Mesodermal cell (in vitro differentiated cells): ENCODE data around the gene ZFAND5. TPM values are rescaled to one million over a fixed set of nuclear protein-coding genes. Genes with fewer than 3 reads are reported as not detected.

Experiments
- H3K27ac ChIP-seq: 2 replicates; pipeline ENCODE4 v1.7.0; 2013; ENCODE audit warnings: mild to moderate bottlenecking, low read depth, low read length, moderate library complexity; ENCODE audit not compliant: severe bottlenecking
- H3K36me3 ChIP-seq: 2 replicates; pipeline ENCODE4 v1.7.1; 2013; ENCODE audit warnings: mild to moderate bottlenecking, low read length, moderate library complexity; ENCODE audit not compliant: control insufficient read depth, insufficient read depth
- H3K4me1 ChIP-seq: one replicate; pipeline ENCODE4 v1.7.1; 2013; ENCODE audit warnings: mild to moderate bottlenecking, low read length; ENCODE audit not compliant: insufficient read depth, control insufficient read depth, poor library complexity, severe bottlenecking
- H3K4me3 ChIP-seq: 2 replicates; pipeline ENCODE4 v1.7.0; 2013; ENCODE audit warnings: low read length, control low read depth, mild to moderate bottlenecking; ENCODE audit not compliant: insufficient read depth, poor library complexity, severe bottlenecking; ENCODE audit errors: extremely low read depth
- H3K9me3 ChIP-seq: 2 replicates; pipeline ENCODE4 v1.7.1; 2013; ENCODE audit warnings: mild to moderate bottlenecking, low read length, moderate library complexity; ENCODE audit not compliant: control insufficient read depth
- WGBS, 2 experiments: methylation state at CpG; one replicate each; pipeline ENCODE4 v1.1.5; 2013; ENCODE audit warnings: missing lambda C conversion rate in 2 of 2; ENCODE audit not compliant: insufficient coverage in 2 of 2; 5-methylcytosine and 5-hydroxymethylcytosine counted together
- polyA plus RNA-seq, 2 experiments: library from polyadenylated mRNA; stranded (reverse); fragments of 50-300 nt; gene quantifications; one replicate each; pipeline ENCODE4 v1.2.3, GENCODE V29; 2013

The ZFAND5 gene, protein sequence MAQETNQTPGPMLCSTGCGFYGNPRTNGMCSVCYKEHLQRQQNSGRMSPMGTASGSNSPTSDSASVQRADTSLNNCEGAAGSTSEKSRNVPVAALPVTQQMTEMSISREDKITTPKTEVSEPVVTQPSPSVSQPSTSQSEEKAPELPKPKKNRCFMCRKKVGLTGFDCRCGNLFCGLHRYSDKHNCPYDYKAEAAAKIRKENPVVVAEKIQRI
- 210 TPM for polyA plus RNA-seq (2013, experiment 1 of 2)
- polyA plus RNA-seq (2013, experiment 2 of 2): 203 TPM

DNA sequence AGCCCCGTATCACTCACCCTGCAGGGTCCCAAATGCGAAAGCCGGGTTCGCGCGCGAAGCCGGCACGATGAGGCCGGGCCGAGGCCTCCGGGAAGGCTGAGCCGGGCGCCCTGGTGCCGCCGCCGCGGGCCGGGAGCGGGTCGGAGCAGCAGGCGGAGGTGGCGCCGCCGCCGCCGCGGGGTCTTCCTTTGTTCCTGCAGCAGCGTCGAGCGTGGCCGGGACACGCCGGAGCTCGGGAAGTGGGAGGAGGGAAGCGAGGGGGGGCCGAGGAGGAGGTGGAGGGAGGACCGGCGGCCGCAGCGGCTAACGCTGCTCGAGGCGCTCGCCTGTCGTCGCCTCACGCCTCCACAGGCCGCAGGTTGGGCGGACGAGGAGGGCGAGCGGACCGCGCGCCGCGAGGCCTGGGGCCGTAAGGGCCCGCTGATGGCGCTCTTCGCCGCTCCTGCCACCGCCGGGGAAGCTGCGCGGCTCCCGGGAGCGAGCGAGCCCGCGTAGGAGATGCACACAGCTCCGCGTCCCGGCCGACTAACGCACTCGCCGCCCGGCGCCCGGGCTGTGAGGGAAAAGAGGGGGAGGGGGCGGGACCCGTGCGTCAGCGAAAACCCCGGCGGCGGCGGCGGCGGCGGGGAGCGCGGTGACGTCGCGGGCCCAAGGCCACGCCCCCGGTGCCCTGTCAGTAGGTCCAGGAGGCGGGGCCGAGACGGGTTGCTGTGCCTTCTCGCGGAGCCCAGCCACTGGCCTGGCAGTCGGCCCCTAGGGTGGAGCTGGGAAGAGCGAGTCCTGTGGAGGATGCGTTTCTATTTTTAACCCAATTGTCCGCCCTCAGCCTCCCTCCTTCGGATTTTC, at the start of gene ZFAND5:
TSS of gene ZFAND5 (minus strand) at position 530 of the 846 bp plus-strand sequence. CDS start 4,430 bp downstream, outside the sequence.
- peaks cover 8% of the 10 kb centered on the region for H3K4me1 ChIP-seq
- peaks cover 12% of the 10 kb centered on the region for H3K36me3 ChIP-seq
- H3K27ac ChIP-seq: peak within 1 kb of the TSS; percentile 99
- WGBS, 2 experiments: 0% methylated on average over 71 to 73 of the region's 110 CpGs
- H3K9me3 ChIP-seq: no peaks in the 10 kb centered on the region
- H3K4me3 ChIP-seq: peak within 1 kb of the TSS; percentile 82

DNA sequence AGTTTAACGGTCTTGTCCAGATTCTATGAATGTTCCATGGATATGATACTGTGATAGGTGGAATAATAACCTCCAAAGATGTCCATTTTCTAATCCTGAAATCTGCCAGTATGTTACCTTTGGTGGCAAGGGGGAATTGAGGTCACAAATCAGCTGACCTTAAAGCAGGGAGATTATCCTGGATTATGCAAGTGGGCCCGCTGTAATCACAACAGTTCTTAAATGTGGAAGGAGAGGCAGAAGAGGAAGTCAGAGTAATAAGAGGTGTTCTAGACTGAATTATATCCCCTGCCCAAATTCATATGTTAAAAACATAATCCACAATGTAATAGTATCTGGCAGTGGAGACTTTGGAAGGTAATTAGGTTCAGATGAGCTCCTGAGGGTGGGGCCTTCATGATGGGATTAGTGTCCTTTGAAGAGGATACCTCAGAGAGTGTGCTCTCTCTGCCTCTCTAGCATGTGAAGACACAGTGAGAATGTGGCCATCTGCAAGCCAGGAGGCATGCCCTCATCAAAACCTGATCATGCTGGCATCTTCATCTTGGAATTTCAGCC, 47.6 kb upstream of the ZFAND5 start:
- WGBS, 2 experiments: no CpG with 5 or more reads among the region's 2 CpGs
- Histone ChIP-seq H3K9me3 (no peaks in the 10 kb centered on the region), H3K4me3 (no peak overlapping the region), H3K27ac (no peak overlapping the region), H3K4me1 (no peaks in the 10 kb centered on the region), H3K36me3 (no peaks in the 10 kb centered on the region)

DNA sequence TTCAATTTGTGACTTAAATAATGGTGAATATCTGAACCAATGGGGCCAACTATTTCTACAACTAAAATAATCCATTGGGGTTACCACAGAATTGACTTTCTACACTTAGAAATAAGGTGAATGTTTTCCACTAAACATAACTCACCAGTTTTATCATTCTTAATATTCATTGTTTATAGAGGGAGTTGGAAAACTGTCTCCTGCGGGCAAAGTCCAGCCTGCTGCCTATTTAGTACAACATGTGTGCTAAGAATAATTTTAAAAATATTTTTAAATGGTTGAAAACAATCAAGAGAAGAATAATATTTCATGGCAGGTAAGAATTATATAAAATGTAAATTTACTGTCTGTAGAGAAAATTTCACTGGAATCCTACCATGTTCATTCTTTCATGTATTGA, 45.2 kb upstream of the ZFAND5 start:
- WGBS, 2 experiments: no CpG with 5 or more reads among the region's 1 CpG
- Histone ChIP-seq H3K27ac (no peak overlapping the region), H3K4me1 (no peaks in the 10 kb centered on the region), H3K36me3 (no peaks in the 10 kb centered on the region), H3K9me3 (no peaks in the 10 kb centered on the region), H3K4me3 (no peak overlapping the region)

DNA sequence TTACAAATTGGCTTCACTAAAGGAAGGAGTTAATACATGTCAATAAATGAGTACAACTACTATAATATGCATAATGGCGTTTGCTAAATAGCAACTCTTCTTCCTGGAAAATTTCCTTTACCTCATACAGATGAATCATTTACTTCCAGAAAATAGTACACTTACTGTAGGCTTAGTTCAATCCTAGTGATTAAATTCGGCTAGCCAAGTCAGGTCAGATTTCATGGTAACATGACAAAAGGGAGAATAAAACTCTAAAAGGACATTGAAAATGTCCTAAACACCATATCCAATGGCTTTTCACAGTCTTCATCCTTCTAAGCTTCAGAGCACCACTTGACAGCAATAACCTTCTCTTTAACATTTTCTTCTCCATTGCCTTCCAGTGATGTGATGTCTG, 42.1 kb upstream of the ZFAND5 start:
- Histone ChIP-seq H3K9me3 (no peaks in the 10 kb centered on the region), H3K4me3 (no peak overlapping the region), H3K4me1 (no peaks in the 10 kb centered on the region), H3K27ac (no peak overlapping the region), H3K36me3 (no peaks in the 10 kb centered on the region)
- 100% methylated on average over 1 of the region's 2 CpGs; no CpG with 5 or more reads in 1 of the 2 experiments for WGBS, 2 experiments

DNA sequence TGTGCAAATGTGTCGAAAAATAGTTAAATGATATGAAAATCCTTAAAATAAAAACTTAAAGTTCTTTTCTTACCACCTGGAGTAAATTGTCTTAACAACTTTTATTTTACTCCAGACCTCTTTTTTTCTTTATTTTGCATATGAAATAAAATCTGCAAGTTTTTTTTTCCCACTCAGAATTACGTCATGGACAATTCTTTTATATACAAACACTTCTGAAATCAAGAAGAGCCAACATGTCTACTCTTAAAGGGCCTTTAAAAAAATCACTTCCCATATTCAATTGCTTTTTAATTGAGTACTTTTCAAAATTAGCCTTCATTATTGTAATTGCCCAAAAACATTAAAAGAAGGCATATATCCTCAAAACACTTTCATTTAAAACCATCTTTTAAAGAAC, 37.7 kb upstream of the ZFAND5 start:
- Histone ChIP-seq H3K4me1 (no peaks in the 10 kb centered on the region), H3K9me3 (no peaks in the 10 kb centered on the region), H3K27ac (no peak overlapping the region), H3K36me3 (no peaks in the 10 kb centered on the region), H3K4me3 (no peak overlapping the region)
- 100% methylated on average over 1 of the region's 2 CpGs; no CpG with 5 or more reads in 1 of the 2 experiments for WGBS, 2 experiments

DNA sequence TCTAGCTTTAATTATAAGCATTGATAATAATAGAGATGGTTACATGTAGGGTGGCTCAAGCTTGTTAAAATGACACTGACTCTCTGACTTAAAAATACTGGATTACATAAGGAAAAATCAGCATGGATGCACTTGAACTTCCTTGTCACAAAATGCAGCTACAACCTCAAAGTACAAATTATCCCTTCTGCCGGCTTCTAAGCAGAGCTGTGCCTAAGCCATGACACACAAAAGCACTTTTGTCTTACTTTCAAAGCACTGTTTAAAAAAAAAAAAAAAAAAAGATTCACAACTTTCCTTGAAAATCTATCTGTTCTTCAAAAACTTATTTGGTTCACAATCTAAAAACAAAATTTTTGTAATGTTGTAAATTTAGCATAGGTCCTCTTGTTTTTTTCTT, 36.4 kb upstream of the ZFAND5 start:
- no peaks in the 10 kb centered on the region for H3K36me3 ChIP-seq
- no peak overlapping the region for H3K27ac ChIP-seq
- no peak overlapping the region for H3K4me3 ChIP-seq
- no peaks in the 10 kb centered on the region for H3K4me1 ChIP-seq
- no peaks in the 10 kb centered on the region for H3K9me3 ChIP-seq
- 43% methylated on average over 1 of the region's 1 CpG; no CpG with 5 or more reads in 1 of the 2 experiments for WGBS, 2 experiments

DNA sequence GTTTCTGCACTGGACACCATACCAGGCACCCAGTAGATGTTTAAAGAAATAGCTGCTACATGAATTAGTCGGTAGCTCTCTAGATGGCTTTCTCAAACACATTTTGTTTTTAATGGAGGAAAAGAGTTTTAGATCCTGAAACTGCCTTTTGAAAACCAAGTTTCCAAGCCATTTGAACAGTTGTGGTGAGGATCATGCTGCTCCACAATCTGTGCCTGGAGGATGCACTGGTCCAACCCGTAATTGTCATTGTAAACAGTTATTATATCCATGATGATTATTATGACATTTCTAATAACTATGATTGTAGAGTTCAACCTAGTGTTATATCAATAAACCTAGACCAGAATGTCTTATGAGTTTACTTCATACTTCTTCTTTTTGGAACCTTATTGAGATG, 35.9 kb upstream of the ZFAND5 start:
- Histone ChIP-seq H3K4me3 (no peak overlapping the region), H3K27ac (no peak overlapping the region), H3K36me3 (no peaks in the 10 kb centered on the region), H3K4me1 (no peaks in the 10 kb centered on the region), H3K9me3 (no peaks in the 10 kb centered on the region)
- whole genome bisulfite sequencing, 2 experiments: 100% methylated on average over 1 of the region's 2 CpGs; no CpG with 5 or more reads in 1 of the 2 experiments

DNA sequence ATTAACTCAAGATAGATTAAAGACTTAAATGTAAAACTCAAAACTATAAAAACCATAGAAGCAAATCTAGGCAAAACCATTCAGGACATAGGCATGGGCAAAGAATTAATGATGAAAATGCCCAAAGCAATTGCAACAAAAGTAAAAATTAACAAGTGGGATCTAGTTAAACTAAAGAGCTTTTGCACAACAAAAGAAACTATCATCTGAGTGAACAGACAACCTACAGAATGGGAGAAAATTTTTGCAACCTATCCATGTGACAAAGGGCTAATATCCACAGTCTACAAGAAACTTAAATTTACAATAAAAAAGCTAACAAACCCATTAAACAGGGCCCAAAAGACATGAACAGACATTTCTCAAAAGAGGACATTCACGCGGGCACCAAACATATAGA, 34.4 kb upstream of the ZFAND5 start:
- 70% methylated on average over 2 of the region's 2 CpGs; no CpG with 5 or more reads in 1 of the 2 experiments for WGBS, 2 experiments
- H3K27ac ChIP-seq: no peak overlapping the region
- no peaks in the 10 kb centered on the region for H3K4me1 ChIP-seq
- no peaks in the 10 kb centered on the region for H3K9me3 ChIP-seq
- H3K4me3 ChIP-seq: no peak overlapping the region
- no peaks in the 10 kb centered on the region for H3K36me3 ChIP-seq

DNA sequence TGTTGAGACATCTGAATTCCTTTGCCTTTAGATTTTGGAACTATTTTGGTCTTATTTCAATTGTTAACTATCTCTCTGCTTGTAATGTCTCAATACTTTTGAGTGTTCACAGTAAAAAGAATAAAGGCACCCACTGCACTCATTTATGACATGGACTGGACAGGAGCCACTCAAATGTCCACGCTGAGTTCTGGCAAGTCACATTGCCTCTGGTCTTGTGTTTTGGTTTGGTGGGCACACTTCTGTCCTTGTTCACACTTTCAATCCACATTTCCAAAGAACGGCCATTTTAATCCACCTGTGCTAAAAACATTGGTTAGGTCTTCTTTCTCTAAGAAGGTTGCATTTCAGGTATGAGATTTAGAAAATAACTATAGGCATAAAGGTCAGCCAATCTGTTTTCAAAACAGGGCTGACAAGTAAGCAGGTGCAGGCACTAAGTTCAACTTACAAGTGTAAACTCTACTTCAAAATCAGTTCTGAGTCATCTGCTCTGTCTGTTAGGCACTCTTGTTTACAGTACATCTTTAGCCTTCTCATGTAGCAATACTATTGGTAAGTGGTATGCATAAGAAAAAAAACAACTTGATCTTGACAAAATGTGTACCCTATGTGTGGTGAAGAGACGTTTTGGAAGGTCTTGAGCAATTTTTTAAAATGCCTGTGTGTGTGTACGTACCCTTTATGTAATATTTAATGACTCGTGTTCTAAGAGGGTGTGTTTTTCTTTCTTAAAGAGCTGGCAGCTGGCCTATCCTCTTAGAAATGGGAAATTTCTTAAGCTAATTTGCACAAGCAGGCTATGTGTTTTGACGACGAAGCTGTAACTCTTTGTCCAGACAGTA, 31.5 kb upstream of the ZFAND5 start:
- Histone ChIP-seq H3K4me1 (no peaks in the 10 kb centered on the region), H3K9me3 (no peaks in the 10 kb centered on the region), H3K27ac (no peak overlapping the region), H3K36me3 (no peaks in the 10 kb centered on the region), H3K4me3 (no peak overlapping the region)
- 68 to 75% methylated on average over 4 to 6 of the region's 7 CpGs for WGBS, 2 experiments

DNA sequence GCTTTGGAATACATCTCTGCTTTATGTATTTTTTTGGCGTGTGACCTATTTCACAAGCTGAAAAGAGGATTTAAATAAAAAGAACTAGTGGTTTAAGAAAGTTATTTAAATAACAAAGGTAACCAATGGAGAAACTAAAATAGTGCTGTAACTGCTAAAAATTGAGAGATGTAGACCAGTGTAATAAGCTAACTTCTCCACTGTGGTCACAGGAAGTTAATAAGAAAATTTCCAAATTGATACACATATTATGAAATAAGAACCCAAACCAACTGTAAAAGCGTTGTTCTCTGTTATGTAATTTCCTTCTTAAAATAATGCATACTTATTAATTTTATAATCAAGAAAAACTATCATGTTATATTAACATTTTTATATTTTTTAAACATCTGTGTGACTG, 29.1 kb upstream of the ZFAND5 start:
- Histone ChIP-seq H3K27ac (no peak overlapping the region), H3K9me3 (no peaks in the 10 kb centered on the region), H3K4me1 (no peaks in the 10 kb centered on the region), H3K4me3 (no peak overlapping the region), H3K36me3 (no peaks in the 10 kb centered on the region)
- WGBS, 2 experiments: 33 to 43% methylated on average over 1 of the region's 2 CpGs
